IPS-18c (cell line): Measurements from ENCODE around the gene PLPP4.

Source experiments
- H3K4me3 ChIP-seq: 2 replicates; pipeline ENCODE4 v1.7.0; 2013; ENCODE audit warnings: low read depth, mild to moderate bottlenecking, low read length, moderate library complexity; ENCODE audit not compliant: insufficient read depth
- H3K9me3 ChIP-seq: one replicate; pipeline ENCODE4 v1.6.1; 2013; ENCODE audit warnings: mild to moderate bottlenecking, low read length, moderate library complexity; ENCODE audit not compliant: control insufficient read depth, insufficient read depth

The PLPP4 gene

GRCh38 chr10:120607016-120607709 is 150.1 kb downstream of the PLPP4 start:
- Histone ChIP-seq H3K4me3 (no peak overlapping the region), H3K9me3 (no peaks in the 10 kb centered on the region)

DNA sequence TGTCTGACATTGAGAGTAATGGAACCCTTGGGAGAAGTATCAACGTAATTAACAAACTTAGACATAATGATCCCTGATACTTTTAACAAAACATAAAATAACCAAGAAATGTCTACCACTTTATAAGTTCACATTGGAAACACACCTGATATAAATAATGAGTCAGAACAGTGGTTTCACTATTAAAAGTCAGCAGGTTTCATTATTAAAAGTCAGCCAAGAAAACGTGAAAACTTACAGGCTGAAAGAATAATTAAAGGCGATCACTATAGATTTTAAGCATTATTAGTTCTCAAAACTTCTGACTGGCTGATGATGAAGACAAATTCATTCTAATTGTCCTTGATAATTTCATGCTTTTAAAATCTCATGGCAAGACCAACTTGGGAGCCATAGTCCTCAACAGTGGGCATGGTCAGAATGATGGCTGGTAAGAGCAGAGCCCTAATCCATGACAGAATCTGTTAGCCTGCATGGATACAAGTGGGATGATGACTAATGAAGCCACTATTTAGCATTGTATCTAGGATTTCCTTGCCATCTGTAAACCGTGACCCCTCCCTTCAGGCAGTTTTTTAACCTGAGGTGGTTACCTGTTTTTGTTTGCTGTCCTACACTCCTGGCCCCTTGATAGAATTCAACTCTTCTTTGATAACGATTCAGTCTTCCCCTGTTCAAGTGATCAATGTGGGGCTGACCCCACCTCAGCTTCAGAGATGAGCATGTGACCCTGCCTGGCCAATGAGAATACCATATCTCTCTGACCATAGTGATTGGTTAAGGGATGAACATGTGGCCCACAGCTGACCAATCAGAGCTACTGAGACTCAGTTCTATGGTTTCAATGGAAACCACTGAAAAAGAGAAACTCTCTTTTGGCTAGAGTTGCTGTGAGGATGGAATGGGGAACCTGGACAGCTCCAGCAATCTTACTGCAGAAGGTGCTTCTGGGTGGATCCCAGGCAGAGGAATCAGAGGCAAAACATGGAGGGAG is 151.0 kb downstream of the PLPP4 start:
- Histone ChIP-seq H3K9me3 (no peaks in the 10 kb centered on the region), H3K4me3 (no peak overlapping the region)

DNA sequence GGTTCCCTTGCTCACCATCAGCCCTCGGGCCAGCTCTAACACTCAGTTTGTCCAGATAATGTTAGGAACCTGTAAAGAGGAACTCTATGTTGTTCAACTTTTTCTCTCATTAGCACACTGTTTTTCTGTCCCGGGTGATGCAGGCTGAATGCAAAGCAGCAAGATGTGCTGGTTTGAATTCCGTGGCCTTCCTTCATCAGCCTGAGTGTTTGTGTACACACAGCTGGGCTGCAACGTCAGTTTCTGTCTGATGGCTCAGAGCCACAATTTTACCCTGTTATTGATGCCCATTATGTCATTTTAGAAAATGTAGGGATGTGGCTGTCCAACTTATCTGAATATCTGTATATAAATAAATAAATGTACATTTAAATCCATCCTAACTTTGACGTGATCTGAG is 152.0 kb downstream of the PLPP4 start:
- H3K9me3 ChIP-seq = no peaks in the 10 kb centered on the region
- no peak overlapping the region for H3K4me3 ChIP-seq

DNA sequence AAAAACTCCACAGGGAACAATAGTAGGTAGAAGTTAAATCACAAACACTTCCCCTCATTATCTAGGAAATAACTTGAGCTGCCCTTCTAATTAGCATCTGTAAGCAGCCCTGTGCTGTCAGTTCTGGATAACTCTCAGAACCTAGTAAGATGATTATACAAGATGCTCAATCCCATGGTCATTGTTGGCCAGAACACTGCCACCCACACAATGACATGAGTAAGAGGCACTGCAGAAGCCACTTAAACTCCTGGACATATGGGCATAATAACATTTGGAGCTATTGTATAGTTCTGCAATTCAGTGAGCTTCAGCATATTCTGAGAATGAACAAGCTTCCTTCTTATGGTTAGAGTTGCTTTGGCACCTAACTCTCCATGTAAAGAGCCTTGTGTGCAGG is 153.8 kb downstream of the PLPP4 start:
- no peak overlapping the region for H3K4me3 ChIP-seq
- no peaks in the 10 kb centered on the region for H3K9me3 ChIP-seq

GRCh38 chr10:120612756-120613155 is 155.7 kb downstream of the PLPP4 start:
- Histone ChIP-seq H3K4me3 (no peak overlapping the region), H3K9me3 (no peaks in the 10 kb centered on the region)

DNA sequence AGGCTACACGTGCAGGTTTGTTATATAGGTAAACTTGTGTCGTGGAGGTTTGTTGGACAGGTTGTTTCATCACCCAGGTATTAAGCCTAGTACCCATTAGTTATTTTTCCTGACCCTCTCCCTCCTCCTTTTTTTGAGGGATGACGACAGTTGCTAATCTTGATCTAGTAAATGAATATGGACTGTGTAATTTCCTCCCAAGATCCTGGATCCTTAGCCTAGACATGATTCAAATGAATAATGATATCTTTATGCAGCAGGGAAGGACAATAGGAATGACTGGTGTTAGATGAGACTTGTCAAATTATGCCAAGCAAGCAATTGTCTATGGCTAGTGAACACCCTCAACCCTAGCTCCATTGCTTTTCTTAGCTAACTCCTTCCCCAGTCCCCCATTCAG is 156.2 kb downstream of the PLPP4 start:
- H3K9me3 ChIP-seq = no peaks in the 10 kb centered on the region
- no peak overlapping the region for H3K4me3 ChIP-seq

DNA sequence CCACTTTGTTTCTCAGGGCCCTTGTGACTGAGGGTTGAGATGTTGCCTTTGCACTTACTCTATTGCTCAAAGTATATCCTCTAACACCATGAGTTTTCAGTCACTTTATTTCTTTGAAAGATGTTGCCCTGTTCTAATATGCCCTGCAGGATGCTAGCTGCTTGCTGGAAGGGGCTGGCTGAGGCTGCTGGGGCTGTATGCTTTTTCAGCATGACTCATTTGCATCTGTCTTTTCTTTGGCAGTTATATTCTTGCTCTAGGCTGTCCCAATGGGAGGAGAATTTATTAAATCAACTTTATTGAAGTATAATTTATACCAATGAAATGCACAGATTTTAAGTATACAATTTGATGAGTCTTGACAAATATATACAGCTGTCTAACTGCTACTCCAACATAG is 157.7 kb downstream of the PLPP4 start:
- H3K4me3 ChIP-seq = no peak overlapping the region
- no peaks in the 10 kb centered on the region for H3K9me3 ChIP-seq

DNA sequence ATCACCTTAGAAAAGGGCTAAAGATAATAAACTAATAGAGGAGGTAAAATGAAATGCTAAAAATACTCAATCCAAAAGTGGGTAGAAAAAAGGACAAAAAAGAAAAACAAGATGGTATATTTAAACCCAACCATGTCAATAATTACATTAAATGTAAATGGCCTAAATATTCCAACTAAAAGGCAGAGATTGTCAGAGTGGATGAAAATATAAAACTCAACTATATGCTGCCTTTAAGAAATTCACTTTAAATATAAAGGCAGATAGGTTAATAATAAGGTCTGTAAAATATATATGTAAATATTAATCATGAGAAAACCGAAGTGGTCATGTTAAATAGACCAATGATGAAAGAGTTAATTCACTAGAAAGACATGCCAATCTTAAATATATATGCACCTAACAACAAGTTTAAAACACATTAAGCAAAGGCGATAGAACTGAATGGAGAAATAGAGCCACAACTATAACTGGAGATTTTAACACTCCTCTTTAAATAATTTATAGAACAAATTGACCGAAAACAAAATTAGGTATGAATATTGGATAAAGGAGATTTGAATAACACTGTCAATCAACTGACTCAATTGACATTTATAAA is 159.4 kb downstream of the PLPP4 start:
- no peak overlapping the region for H3K4me3 ChIP-seq
- no peaks in the 10 kb centered on the region for H3K9me3 ChIP-seq

GRCh38 chr10:120628197-120628596 is 171.2 kb downstream of the PLPP4 start:
- Histone ChIP-seq H3K4me3 (no peak overlapping the region), H3K9me3 (no peaks in the 10 kb centered on the region)

DNA sequence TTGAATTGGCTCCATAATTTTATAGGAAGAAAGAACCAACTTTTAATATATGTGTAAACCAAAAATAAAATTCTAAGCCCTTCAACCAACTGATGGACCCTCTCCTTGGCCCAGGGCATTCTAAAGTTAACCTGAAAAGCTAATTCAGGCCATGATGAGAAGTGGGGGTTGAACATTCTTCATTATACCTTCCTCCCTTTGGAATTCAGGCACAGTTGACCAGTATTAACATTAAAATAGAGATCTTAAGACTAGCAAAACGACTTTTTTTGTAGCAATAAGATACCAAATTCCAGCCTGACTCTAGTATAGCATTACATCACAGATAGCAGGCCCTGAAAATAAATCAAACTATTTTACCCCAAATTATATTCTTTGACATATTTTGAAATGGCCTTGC is 173.2 kb downstream of the PLPP4 start:
- H3K4me3 ChIP-seq = no peak overlapping the region
- H3K9me3 ChIP-seq = no peaks in the 10 kb centered on the region

- Histone ChIP-seq H3K9me3 (no peaks in the 10 kb centered on the region), H3K4me3 (no peak overlapping the region)
Observed at GRCh38 chr10:120632047-120632446, 175.0 kb downstream of the PLPP4 start.

DNA sequence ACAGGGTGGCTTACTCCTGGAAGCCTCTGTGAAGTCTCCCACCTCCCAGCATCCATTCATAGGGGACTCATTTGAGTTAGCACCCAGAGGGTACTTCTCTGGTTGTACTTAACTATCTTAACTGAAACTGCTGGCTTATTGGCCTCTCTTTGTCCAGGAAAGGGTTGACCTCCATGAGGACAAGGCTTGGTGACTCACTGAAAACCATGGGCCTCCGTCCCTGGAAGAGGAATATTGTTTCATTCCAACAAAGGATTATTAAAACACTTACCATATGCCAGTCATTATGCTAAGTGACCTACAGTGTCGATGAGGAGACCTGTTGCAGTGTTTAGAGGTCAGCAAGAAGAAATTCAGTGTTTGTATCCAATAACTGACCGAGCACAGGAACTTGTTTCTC is 175.9 kb downstream of the PLPP4 start:
- Histone ChIP-seq H3K4me3 (no peak overlapping the region), H3K9me3 (no peaks in the 10 kb centered on the region)

GRCh38 chr10:120634659-120635058 is 177.6 kb downstream of the PLPP4 start:
- Histone ChIP-seq H3K9me3 (no peaks in the 10 kb centered on the region), H3K4me3 (no peak overlapping the region)
